ENCODE results near the gene CDKN2A.

CDKN2A gene

DNA sequence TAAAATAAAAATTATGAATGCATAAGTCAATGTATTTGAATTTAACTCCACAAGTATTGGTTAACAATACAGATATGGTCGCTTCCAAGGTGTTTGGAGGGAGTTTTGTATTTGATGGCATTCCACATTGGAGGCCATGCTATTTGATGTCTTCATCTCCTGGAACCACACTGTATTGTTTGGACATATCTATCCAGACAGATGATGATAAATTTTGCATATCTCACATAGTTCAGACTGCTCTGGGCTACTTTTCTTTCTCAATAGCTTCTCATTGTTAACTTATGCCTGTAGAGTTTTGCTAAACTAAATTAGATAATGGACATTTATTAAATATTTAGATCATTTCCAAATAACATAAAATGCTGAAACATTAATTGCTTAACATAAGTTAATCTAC, 58.0 kb downstream of the CDKN2A start:
- DNase-seq, result no peak

DNA sequence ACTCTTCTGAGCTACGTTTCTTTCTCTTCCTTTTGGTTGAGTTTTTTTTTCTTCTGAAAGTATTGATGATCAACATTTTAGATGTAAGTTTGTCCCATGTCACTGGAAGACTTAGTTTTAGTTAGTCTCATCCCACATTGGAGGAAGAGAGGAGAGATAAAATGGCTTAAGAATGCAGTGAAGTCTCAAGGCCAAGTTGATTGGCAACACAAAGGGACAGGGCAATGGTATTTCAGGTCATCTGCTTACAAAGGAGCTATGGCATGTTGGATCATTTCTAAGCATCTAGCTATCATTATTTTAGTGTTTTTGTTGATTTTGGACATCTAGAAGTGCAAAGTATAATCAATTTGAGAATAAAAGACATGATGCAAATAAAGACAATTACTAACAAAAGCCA, 58.6 kb downstream of the CDKN2A start:
- no peak for DNase-seq

DNA sequence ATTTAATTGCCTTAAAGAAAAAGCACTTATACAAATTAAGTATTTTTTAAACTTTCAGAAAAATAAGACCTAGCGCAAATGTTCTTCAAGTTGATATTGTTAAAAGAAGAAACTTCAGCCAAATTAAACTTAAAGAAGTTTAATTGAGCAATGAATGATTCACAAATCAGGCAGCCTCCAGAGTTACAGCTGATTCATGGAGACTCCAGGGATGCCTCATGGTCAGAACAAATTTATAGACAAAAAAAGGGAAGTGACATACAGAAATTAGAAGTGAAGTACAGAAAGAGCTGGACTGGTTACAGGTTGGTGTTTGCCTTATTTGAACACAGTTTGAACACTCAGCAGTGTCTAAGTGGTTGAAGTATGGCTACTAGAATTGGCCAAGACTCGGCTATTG, 60.3 kb downstream of the CDKN2A start:
- no peak for DNase-seq

DNA sequence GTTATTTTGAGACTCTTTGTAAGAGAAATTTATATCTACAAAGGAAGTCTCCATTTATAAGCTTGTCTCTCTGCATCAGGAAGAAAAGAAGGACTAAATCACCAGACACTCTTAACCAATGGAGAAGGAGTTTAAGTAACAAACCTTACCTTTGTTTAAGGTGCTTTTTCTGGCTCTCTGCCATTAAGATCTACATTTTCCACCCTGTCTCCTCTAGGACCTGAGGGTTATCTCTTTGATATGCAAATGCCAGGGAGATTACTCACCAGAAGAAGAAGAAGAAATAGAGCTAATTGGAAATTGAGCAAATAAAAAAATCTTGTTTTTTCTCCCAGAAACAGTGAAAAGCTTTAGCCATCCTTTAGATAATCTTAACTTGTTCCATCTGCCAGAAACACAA, 60.9 kb downstream of the CDKN2A start:
- DNase-seq, result no peak

DNA sequence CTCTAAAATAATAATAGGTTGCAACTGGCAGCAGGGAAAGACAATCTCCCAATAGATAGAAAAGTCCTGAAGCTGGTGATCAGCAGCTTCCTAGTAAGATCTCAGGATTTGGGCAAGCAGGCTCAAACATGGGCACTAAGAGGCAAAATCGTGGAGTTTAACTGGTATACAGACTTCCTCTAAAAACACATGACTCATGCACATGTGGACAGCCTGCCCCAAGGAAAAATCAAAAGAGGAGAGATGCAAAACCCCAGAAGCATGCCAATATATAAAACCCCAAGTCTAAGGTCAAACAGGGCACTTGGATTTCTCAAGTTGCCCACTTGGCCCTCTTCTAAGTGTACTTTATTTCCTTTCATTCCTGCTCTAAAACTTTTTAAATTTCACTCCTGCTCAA, 62.8 kb downstream of the CDKN2A start:
- DNase-seq, result no peak

DNA sequence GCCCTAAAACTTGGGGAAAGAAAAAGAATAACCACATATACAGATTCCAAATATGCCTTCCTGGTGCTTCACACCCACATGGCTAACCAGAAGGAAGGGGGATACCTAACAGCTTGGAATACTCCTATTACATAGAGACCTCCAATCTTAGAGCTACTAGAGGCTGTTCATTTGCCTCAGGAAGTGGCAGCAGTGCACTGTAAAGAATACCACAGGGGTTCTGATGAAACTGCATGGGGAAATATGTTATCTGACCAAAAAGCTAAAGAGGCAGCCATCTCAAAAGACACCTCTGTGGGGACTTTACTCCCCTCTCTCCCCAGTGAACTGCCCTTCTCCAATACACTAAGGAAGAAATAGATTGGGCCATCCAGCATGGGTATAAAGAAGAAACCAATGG, 66.4 kb downstream of the CDKN2A start:
- no peak for DNase-seq

DNA sequence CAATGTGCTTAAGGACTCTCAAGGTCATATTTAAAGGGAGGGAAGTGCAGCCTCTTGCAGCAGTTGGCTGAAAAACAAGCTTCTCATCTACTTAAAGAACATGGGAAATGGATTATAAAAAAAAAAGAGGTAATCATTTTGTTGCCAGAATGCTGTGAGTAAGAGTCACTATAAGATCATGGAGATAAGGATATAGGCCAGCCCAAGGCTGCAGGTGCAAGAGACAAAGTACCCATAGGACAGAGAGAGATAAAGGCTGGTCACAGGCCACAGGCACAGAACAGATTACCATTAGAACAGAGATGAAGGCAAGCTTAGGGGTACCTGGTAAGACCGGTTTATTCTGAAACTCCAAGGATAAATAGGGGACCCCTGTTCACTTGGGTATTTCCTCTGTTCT, 70.5 kb downstream of the CDKN2A start:
- no peak for DNase-seq

DNA sequence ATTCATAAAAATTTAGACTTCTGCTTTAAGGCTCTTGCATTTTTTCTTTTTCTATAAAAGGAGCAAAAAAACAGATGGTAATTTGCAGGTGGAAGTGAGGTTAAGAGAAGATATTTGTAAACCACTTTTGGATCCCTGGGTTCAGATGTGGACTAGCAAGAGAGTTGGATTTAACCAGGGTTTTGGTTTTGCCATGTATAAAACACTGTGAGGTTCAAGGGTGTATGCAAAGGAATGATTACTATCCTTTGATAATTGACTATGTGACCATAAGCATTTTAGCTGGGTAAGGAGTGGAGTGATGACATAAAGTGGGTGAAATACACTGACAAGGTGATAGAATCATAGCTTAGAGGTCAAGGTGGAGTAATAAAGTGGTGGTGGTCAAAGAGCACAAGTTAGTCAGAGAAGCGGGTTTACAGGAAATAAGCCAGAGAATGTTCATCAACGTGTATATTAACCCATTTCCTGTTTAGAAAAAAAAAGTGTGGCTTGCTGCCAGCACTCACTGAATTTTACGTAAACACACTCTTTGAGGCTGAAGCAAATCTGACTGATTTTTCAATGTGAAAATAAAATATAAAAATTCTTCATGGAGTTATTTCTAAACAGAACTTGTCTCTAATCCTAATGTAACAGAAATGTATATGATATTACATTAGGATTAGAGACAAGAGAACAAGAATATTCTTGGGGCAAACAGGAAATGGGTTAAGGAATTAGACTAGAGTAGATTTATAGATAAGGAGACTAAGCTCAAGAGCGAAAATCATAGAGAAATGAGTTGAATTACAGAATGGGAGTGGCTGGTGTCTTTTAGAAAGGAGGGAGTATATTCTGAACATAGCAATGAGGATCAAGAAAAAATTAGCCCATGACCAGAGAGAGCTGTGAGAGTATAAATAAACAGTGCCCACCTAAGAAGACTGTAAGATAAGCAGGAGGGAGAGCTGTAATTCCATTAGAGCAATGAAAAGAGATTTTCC, 74.5 kb downstream of the CDKN2A start:
- no peak for DNase-seq

Measured in NCI-H1092 (cell line).